Measurements from ENCODE around the gene BACE2. TPM values are rescaled to one million over a fixed set of nuclear protein-coding genes. Genes with fewer than 3 reads are reported as not detected.

Gene BACE2
- polyA plus RNA-seq, 1 donor from 2014 or later = 0.32 TPM

DNA sequence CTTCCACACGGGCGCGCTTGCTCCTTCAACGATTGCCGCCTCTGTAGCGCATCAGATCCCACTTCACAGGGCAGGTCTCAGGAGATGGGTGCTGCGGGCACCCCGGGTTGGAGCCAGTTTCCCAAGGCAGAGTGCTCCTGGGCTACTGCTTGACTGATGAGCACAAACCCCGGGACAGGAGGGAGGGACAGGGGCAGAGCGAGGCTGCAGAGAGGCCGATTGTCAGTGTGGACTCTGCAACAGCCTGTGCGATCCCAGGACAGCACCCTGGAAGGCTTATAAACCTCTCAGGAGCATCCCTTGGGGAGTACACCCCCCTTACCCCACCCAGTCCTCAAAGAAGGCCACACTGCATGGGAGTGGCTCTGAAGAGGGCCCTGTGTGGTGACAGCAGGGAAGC is 28.0 kb upstream of the BACE2 start:
- Histone ChIP-seq H3F3A (ENCODE audit: insufficient read depth, low read length, poor library complexity, severe bottlenecking) (no peaks in the 10 kb centered on the region), H3K9me3 (ENCODE audit: low read length) (no peaks in the 10 kb centered on the region), H3K27me3 (ENCODE audit: insufficient read depth, low read depth, low read length) (no peaks in the 10 kb centered on the region), H3K4me2 (ENCODE audit: low read length) (no peak overlapping the region), H2AFZ (ENCODE audit: low read depth, low read length) (no peak overlapping the region), H3K9ac (ENCODE audit: low read length) (no peak overlapping the region), H3K36me3 (ENCODE audit: insufficient read depth, low read length) (no peaks in the 10 kb centered on the region), H3K9me2 (ENCODE audit: insufficient read depth, low read length) (no peaks in the 10 kb centered on the region), H3K27ac (ENCODE audit: low read length) (no peak overlapping the region), H4K20me1 (ENCODE audit: insufficient read depth) (no peaks in the 10 kb centered on the region), H3K79me2 (replicated peaks; ENCODE audit: insufficient read depth, low read length) (no peaks in the 10 kb centered on the region), H3K4me3 (ENCODE audit: low read length) (no peak overlapping the region)
- TF ChIP-seq, protein P1, sequence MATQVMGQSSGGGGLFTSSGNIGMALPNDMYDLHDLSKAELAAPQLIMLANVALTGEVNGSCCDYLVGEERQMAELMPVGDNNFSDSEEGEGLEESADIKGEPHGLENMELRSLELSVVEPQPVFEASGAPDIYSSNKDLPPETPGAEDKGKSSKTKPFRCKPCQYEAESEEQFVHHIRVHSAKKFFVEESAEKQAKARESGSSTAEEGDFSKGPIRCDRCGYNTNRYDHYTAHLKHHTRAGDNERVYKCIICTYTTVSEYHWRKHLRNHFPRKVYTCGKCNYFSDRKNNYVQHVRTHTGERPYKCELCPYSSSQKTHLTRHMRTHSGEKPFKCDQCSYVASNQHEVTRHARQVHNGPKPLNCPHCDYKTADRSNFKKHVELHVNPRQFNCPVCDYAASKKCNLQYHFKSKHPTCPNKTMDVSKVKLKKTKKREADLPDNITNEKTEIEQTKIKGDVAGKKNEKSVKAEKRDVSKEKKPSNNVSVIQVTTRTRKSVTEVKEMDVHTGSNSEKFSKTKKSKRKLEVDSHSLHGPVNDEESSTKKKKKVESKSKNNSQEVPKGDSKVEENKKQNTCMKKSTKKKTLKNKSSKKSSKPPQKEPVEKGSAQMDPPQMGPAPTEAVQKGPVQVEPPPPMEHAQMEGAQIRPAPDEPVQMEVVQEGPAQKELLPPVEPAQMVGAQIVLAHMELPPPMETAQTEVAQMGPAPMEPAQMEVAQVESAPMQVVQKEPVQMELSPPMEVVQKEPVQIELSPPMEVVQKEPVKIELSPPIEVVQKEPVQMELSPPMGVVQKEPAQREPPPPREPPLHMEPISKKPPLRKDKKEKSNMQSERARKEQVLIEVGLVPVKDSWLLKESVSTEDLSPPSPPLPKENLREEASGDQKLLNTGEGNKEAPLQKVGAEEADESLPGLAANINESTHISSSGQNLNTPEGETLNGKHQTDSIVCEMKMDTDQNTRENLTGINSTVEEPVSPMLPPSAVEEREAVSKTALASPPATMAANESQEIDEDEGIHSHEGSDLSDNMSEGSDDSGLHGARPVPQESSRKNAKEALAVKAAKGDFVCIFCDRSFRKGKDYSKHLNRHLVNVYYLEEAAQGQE (IDR thresholded peaks at IDR 0.05; ENCODE audit: borderline replicate concordance) = no peak
- TF ChIP-seq RAD21 (conservative IDR thresholded peaks at IDR 0.05) (no peak), POLR2AphosphoS5 (IDR thresholded peaks at IDR 0.05) (no peak), EZH2 (IDR thresholded peaks at IDR 0.05; ENCODE audit: borderline replicate concordance, insufficient read depth, low read length, poor library complexity, severe bottlenecking) (no peak), EP300 (conservative IDR thresholded peaks at IDR 0.05; ENCODE audit: poor library complexity, severe bottlenecking) (no peak)
- TF ChIP-seq, protein P2, sequence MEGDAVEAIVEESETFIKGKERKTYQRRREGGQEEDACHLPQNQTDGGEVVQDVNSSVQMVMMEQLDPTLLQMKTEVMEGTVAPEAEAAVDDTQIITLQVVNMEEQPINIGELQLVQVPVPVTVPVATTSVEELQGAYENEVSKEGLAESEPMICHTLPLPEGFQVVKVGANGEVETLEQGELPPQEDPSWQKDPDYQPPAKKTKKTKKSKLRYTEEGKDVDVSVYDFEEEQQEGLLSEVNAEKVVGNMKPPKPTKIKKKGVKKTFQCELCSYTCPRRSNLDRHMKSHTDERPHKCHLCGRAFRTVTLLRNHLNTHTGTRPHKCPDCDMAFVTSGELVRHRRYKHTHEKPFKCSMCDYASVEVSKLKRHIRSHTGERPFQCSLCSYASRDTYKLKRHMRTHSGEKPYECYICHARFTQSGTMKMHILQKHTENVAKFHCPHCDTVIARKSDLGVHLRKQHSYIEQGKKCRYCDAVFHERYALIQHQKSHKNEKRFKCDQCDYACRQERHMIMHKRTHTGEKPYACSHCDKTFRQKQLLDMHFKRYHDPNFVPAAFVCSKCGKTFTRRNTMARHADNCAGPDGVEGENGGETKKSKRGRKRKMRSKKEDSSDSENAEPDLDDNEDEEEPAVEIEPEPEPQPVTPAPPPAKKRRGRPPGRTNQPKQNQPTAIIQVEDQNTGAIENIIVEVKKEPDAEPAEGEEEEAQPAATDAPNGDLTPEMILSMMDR (IDR thresholded peaks at IDR 0.05; ENCODE audit: poor library complexity, severe bottlenecking) = no peak

DNA sequence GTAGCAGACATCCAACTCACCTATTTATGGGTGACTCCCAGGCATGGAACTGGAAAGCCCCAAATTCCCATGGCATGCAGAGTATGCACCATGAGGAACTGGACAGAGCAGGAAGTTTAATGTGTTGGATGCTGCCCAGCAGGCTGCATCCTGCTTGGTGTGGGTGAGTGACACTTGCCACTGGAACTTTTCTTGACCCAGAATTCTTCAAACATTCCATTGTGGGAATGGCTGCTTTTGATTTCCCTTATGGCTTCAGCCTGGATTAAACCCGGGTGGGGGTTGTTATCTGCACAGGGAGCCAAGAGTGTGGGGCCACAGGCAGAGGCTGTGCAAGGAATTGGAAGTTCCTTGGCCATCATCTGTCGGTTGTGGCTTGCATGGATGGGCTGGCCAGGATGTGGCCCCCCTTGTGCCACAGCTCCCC is 26.9 kb upstream of the BACE2 start:
- no peak overlapping the region for H3K27ac ChIP-seq (ENCODE audit: low read length)
- no peaks in the 10 kb centered on the region for H4K20me1 ChIP-seq (ENCODE audit: insufficient read depth)
- no peak overlapping the region for H3K4me2 ChIP-seq (ENCODE audit: low read length)
- H3K27me3 ChIP-seq (ENCODE audit: insufficient read depth, low read depth, low read length) = no peaks in the 10 kb centered on the region
- no peak overlapping the region for H3K9ac ChIP-seq (ENCODE audit: low read length)
- H3K9me3 ChIP-seq (ENCODE audit: low read length) = no peaks in the 10 kb centered on the region
- H3K36me3 ChIP-seq (ENCODE audit: insufficient read depth, low read length) = no peaks in the 10 kb centered on the region
- TF ChIP-seq TAF1 (IDR thresholded peaks at IDR 0.05; ENCODE audit: low read depth) = no peak
- TF ChIP-seq EZH2 (IDR thresholded peaks at IDR 0.05; ENCODE audit: borderline replicate concordance, insufficient read depth, low read length, poor library complexity, severe bottlenecking) = no peak
- TF ChIP-seq, protein P2 (IDR thresholded peaks at IDR 0.05; ENCODE audit: poor library complexity, severe bottlenecking) = no peak
- no peak for TF ChIP-seq POLR2AphosphoS5 (IDR thresholded peaks at IDR 0.05)
- no peak for TF ChIP-seq SMC3 (conservative IDR thresholded peaks at IDR 0.05; ENCODE audit: poor library complexity)
- no peak for TF ChIP-seq RAD21 (conservative IDR thresholded peaks at IDR 0.05)
- TF ChIP-seq MXI1 (conservative IDR thresholded peaks at IDR 0.05; ENCODE audit: poor library complexity, severe bottlenecking) = no peak
- TF ChIP-seq, protein P1 (IDR thresholded peaks at IDR 0.05; ENCODE audit: borderline replicate concordance) = no peak
- no peak for TF ChIP-seq EP300 (conservative IDR thresholded peaks at IDR 0.05; ENCODE audit: poor library complexity, severe bottlenecking)
- no peak overlapping the region for H3K4me3 ChIP-seq (ENCODE audit: low read length)
- no peaks in the 10 kb centered on the region for H3K9me2 ChIP-seq (ENCODE audit: insufficient read depth, low read length)
- H3K79me2 ChIP-seq (replicated peaks; ENCODE audit: insufficient read depth, low read length) = no peaks in the 10 kb centered on the region
- H2AFZ ChIP-seq (ENCODE audit: low read depth, low read length) = no peak overlapping the region
- no peaks in the 10 kb centered on the region for H3F3A ChIP-seq (ENCODE audit: insufficient read depth, low read length, poor library complexity, severe bottlenecking)
